ENCODE results near the gene ELF1.

DNA sequence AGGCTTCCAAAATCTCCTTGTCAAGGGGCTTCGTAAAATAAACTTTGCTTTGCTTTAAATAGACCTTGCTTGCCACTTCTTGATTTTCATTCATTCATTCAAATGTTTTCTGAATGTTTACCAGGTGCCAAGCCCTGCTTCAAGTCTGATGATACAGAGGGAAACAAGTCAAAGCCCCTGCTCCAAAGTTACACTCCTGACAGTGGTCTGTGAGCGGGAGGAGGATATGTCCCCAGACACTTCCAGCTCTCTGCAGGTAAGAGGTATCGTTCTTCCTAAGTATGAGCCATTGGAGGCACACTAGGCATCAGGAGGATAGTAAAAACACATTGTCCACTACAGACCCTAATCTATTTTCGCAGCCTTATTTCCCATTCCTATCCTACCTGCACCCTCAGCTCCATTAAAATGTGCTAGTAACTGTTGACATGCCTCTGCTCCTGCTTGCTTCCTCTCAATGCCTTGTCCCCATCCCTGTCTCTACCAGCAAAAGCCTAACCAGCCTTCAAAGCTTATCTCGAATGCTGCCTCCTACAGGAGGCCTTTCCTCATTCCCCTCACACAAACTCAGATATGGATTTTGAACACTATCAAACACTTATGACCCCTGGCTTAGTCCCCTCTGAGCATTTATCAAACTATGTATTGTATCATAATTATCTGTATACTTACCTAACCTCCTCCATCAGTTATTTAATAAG lies 36.0 kb upstream of the ELF1 start:
- no peak for TF ChIP-seq POLR2A (IDR thresholded peaks at IDR 0.05)
- no peak for TF ChIP-seq EP300 (IDR thresholded peaks at IDR 0.05)
- TF ChIP-seq, protein P1, sequence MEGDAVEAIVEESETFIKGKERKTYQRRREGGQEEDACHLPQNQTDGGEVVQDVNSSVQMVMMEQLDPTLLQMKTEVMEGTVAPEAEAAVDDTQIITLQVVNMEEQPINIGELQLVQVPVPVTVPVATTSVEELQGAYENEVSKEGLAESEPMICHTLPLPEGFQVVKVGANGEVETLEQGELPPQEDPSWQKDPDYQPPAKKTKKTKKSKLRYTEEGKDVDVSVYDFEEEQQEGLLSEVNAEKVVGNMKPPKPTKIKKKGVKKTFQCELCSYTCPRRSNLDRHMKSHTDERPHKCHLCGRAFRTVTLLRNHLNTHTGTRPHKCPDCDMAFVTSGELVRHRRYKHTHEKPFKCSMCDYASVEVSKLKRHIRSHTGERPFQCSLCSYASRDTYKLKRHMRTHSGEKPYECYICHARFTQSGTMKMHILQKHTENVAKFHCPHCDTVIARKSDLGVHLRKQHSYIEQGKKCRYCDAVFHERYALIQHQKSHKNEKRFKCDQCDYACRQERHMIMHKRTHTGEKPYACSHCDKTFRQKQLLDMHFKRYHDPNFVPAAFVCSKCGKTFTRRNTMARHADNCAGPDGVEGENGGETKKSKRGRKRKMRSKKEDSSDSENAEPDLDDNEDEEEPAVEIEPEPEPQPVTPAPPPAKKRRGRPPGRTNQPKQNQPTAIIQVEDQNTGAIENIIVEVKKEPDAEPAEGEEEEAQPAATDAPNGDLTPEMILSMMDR (IDR thresholded peaks at IDR 0.05) = no peak

Measured in tibial nerve (tissue), 4 donors.